HG03066 (cell line): ENCODE results near the gene CDKN1A.
"Not testable (repeated sequence)": the region's sequence is repeated elsewhere in the genome, so short reads cannot be mapped to it uniquely, and the experiment has no call there.

ENCODE experiments used
- ATAC-seq: cut with Tn5 transposase; IDR thresholded peaks from one replicate; pipeline ENCODE4 v1.9.1; 2021; ENCODE audit warnings: low read depth; ENCODE audit not compliant: unreplicated experiment

The CDKN1A gene

GRCh38 chr6:36692861-36693702 is 14.6 kb downstream of the CDKN1A start:
- no peak for ATAC-seq

GRCh38 chr6:36694616-36695015 is 16.1 kb downstream of the CDKN1A start:
- ATAC-seq = no peak

- no peak for ATAC-seq
Observed at GRCh38 chr6:36695414-36695813, 16.9 kb downstream of the CDKN1A start.

GRCh38 chr6:36697481-36697903 is 19.0 kb downstream of the CDKN1A start, which contains the start of gene RAB44:
Gene RAB44, plus strand, starts transcription at chr6:36697826. Its CDS starts 6,410 bp downstream, at chr6:36704236.
- no peak for ATAC-seq

GRCh38 chr6:36698196-36698595 is 19.7 kb downstream of the CDKN1A start:
- ATAC-seq = no peak

GRCh38 chr6:36698871-36699271 is 20.4 kb downstream of the CDKN1A start:
- ATAC-seq = no peak

GRCh38 chr6:36699348-36699747 is 20.8 kb downstream of the CDKN1A start:
- ATAC-seq = no peak

GRCh38 chr6:36700071-36700812 is 21.7 kb downstream of the CDKN1A start:
- ATAC-seq = no peak

- ATAC-seq = no peak
Observed at GRCh38 chr6:36700831-36701230, 22.3 kb downstream of the CDKN1A start.

GRCh38 chr6:36701401-36701991 is 23.0 kb downstream of the CDKN1A start:
- no peak for ATAC-seq

GRCh38 chr6:36702656-36703055 is 24.1 kb downstream of the CDKN1A start:
- no peak for ATAC-seq

GRCh38 chr6:36703081-36703606 is 24.6 kb downstream of the CDKN1A start:
- ATAC-seq = no peak

- no peak for ATAC-seq
Observed at GRCh38 chr6:36703982-36704381, 25.5 kb downstream of the CDKN1A start.

- not testable (repeated sequence) for ATAC-seq
Observed at GRCh38 chr6:36704961-36705577, 26.6 kb downstream of the CDKN1A start.

GRCh38 chr6:36706339-36706738 is 27.8 kb downstream of the CDKN1A start:
- ATAC-seq = no peak

GRCh38 chr6:36712816-36713215 is 34.3 kb downstream of the CDKN1A start:
- ATAC-seq = no peak

GRCh38 chr6:36713846-36714245 is 35.3 kb downstream of the CDKN1A start:
- ATAC-seq = no peak

- ATAC-seq = no peak
Observed at GRCh38 chr6:36714511-36714910, 36.0 kb downstream of the CDKN1A start.

- no peak for ATAC-seq
Observed at GRCh38 chr6:36715469-36715868, 37.0 kb downstream of the CDKN1A start.

GRCh38 chr6:36716476-36717093 is 38.1 kb downstream of the CDKN1A start:
- ATAC-seq = no peak
